HG03378 (cell line): ENCODE measurements around the gene CYB561D2.

Experiments
- ATAC-seq: cut with Tn5 transposase; IDR thresholded peaks from one replicate; pipeline ENCODE4 v1.9.1; 2021; ENCODE audit warnings: mild to moderate bottlenecking, moderate library complexity; ENCODE audit not compliant: unreplicated experiment

CYB561D2 gene

GRCh38 chr3:50340448-50341329 lies 10.0 kb upstream of the CYB561D2 start, which contains the start of gene RASSF1:
TSS of gene RASSF1 (minus strand) at chr3:50340836. CDS start at chr3:50340805, 31 bp downstream.
- no peak for ATAC-seq

- ATAC-seq, result no peak
Measured at GRCh38 chr3:50341537-50341936, 9.1 kb upstream of the CYB561D2 start.

- ATAC-seq, result no peak
Measured at GRCh38 chr3:50341996-50342650, 8.5 kb upstream of the CYB561D2 start.

- ATAC-seq, result no peak
Measured at GRCh38 chr3:50342813-50343633, 7.6 kb upstream of the CYB561D2 start.

- ATAC-seq, result no peak
Measured at GRCh38 chr3:50345008-50345407, 5.7 kb upstream of the CYB561D2 start.

GRCh38 chr3:50345586-50346234 lies 5.0 kb upstream of the CYB561D2 start, which contains the start of gene ZMYND10:
TSS of gene ZMYND10 (minus strand) at chr3:50345732. CDS start at chr3:50345579, 153 bp downstream.
- no peak for ATAC-seq

- no peak for ATAC-seq
Measured at GRCh38 chr3:50347187-50347813, 3.4 kb upstream of the CYB561D2 start.

- no peak for ATAC-seq
Measured at GRCh38 chr3:50350213-50350526, 492 bp upstream of the CYB561D2 start.

- no peak for ATAC-seq
Measured at GRCh38 chr3:50351323-50351697, 648 bp downstream of the CYB561D2 start.

GRCh38 chr3:50352781-50353180 lies 2.1 kb downstream of the CYB561D2 start:
- no peak for ATAC-seq

GRCh38 chr3:50353245-50354004 lies 2.8 kb downstream of the CYB561D2 start:
- ATAC-seq, result no peak

GRCh38 chr3:50354186-50354764 lies 3.6 kb downstream of the CYB561D2 start:
- ATAC-seq, result no peak

GRCh38 chr3:50354850-50355249 lies 4.2 kb downstream of the CYB561D2 start:
- no peak for ATAC-seq

GRCh38 chr3:50355829-50356552 lies 5.3 kb downstream of the CYB561D2 start:
- no peak for ATAC-seq

- ATAC-seq, result no peak
Measured at GRCh38 chr3:50356553-50356952, 5.9 kb downstream of the CYB561D2 start.

- ATAC-seq, result no peak
Measured at GRCh38 chr3:50357481-50357880, 6.8 kb downstream of the CYB561D2 start.

- no peak for ATAC-seq
Measured at GRCh38 chr3:50358355-50358910, 7.8 kb downstream of the CYB561D2 start.
